Measurements from ENCODE around the gene STPG1. TPM values are rescaled to one million over a fixed set of nuclear protein-coding genes. Genes with fewer than 3 reads are reported as not detected.
A peak's percentile ranks its signal among the peaks of the same experiment; 100 is the strongest.

STPG1 gene
- total RNA-seq, 1 donor from 2014 or later = 1.1 TPM

DNA sequence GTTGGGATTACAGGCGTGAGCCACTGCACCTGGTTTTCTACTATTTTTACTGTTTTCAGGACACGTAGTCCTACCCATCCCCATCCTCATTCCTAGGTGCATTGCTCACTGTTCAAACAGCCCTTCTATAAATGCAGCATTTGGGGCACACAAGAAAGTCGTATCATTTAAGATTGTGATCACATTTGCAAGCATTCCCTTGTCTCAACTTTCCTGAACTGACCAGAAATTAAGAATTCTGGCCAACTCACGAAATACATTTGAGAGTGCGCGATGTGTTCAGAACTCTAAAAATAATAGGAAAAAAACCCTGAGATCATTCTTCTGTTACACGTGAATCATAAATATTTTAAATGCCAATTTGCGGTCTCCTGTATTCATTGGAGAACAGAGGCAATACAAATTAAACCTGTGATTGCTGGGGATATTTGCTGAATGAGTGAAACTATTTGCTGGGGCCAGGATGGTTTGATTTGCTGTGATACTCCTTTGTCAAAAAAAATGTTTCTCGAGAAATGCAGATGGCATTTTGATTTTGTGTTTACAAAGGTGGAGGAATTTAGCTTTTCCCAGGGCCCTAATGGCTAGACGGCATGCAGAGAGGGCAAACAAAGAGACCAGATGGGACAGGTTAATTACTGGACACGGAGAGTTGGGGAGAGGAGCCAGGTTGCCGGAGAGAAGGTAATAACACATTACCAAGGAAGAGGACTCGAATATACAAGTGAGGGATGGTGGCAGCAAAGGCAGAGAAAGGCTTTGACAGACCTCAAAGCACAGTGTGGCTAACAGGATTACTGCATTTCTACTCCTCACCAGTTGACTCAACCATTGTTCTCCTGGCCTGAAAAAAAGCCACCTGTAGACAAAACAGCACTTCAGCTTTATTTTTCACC, 38.4 kb downstream of the STPG1 start:
- DNase-seq (ENCODE audit: low spot score) = peak; percentile 14
- no peak for ATAC-seq

DNA sequence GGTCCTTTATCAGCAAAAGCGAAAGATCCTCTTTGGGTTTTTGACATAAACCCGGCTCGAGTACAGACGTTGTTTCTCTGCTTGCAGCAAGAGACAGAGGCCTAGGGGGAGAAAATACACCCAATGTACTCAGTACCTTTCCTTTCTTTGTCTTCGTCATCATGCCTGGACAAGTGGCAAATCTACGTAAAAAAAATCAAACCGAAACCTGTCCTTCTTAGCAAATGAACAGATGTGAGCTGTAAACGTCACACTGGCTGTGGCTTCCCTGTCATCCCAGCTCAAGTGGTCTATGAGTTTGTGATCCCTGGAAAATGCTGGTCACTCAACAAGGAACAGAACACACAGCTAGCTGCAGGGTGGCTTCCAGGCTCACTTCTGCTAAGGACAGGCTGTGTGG, 39.9 kb downstream of the STPG1 start:
- no peak for DNase-seq (ENCODE audit: low spot score)
- no peak for ATAC-seq

DNA sequence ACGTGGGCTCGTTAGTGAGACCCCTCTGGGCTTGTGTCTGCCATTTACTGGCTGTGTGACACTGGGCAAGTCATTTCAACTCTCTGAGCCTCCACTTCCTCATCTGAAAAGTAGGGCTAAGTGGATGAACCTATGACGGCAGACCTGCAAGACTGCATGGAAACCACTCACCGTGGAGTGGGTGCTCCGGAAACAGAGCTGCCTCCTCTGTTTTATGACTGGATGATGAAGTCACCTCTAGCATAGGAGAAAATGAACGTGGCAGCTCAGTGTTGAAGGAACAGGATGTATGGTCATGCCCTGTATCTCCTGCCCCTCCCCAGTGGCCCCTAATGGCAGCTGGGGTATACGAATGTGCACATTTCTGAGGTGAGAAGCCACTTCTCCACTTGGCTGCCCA, 40.5 kb downstream of the STPG1 start:
- DNase-seq (ENCODE audit: low spot score) (no peak), ATAC-seq (no peak)

DNA sequence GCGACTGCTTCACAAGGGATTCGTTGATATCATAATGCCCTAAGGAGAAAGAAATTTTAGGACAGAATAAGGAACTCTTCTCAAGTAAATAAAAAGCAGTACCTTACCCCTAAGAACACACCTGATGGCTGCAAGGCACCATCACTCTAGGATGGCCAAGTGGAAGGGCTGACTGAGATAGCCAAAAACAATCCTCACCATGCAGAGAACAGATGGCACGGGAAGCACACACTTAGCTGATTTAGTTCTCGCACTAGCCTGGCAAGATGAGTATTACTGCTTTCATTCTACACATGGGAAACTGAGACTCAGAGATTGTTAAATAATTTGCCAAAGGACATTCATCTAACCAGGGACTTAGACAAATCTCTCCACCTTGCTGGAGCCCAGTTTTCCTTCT, 43.8 kb downstream of the STPG1 start:
- no peak for DNase-seq (ENCODE audit: low spot score)
- no peak for ATAC-seq

DNA sequence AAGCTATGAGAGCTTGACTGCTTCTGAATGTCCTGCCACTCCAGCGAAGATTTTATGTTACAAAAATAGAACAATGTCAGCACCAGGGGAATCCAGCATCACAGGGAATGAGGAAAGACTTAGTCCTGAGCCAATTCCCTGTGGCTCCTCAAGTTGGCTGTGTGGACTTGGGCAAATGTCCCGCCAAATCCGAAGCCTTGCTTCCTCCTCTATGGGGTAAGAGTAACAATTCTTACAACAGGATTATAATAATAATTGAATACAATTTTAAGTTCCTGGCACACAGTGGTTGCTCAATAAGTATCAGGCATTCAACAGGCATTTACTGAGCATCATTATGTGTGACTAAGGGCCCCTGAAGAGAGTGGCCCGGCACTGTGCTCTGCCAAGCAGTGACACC, 44.4 kb downstream of the STPG1 start:
- ATAC-seq (no peak), DNase-seq (ENCODE audit: low spot score) (no peak)

DNA sequence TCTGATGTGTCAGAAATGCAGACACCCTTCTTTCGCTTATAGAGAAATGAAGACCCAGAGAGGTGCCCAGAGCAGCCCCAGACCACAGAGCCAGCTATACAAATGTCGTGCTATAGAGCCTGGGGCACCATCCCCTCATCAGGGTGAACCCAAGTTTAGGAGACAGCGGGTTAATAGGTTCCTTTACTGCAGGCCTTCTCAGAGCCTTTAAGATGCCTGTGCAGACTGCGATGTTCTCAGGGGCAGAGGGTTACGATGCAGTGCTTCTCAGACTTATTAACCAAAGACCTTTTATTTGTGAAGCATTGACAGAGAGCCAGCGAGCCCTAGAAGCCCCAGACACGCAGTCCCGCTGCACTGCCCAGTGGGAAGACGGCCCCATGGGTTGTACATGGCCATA, 46.9 kb downstream of the STPG1 start:
- DNase-seq (ENCODE audit: low spot score) = no peak

DNA sequence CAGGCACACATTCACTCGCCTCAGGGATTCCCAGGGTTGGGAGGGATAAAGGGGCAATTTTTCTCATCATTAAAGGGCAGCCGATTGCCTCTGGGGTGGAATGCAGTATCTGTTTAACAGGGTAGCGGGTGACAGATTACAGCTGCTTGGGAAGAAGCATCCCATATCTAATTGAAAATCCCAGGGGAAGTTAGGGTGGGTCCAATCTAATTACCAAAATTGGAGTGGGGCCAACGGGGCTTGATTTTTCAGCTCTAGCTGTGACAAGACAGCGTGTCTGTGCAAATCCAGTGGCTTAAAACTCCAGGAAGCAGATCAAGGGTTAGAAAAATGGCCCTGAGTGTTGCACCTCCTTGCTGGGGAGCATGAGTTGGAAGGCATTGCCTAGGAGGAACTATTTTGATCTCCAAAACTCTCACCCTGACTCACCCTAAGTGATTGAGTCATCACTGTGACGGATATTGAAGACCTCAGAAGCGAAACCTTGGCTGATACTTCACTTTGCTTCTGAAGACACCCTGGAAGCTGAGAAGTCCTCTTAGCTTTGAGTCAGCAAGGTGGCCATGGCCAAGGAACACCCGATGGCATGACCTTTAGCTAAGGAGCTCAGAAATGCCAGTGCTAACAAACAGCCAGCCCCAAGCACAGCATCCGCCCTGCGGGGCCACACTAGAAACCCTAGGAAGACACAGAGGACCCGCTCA, 48.5 kb downstream of the STPG1 start:
- ATAC-seq (no peak), DNase-seq (ENCODE audit: low spot score) (no peak)

More for the DNA sequence above, 46.9 kb downstream of the STPG1 start:
- no peak for ATAC-seq

DNA sequence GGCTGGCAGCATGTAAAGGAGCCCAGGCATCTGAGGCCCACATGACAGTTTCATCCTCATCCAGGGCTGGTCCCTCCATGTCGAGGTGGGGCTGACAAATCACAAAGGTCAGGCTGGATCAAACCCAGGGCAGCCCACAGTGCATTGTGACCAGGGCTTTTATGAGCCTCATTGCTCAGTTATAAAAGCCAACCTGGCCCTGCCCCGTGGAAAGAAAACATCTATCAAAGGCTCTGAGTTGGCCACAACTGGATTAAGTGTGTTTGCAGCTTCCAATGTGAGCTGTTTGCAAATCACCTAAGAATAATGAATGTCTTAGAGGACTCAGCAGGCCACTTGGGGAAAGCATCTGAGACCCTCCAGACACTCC, 49.0 kb downstream of the STPG1 start:
- ATAC-seq (no peak), DNase-seq (ENCODE audit: low spot score) (no peak)

DNA sequence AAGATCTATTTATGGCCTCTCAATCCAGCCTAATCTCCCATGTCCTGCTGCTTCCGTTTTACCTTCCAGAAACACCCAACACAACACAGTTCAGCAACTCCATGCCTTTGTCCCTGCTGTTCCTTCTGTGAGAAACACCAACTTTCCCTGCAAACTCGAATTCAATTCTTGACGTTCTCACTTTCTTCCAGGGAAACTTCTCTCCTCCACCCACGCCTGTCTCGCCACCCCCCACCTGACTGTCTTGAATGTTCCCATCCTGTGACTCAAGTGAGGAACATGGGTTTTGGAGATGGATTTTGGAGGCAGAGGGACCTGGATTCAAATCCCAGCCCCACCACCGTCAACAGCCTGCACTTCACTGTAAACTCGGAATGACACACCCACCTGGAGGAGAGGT, 49.6 kb downstream of the STPG1 start:
- DNase-seq (ENCODE audit: low spot score) = no peak

DNA sequence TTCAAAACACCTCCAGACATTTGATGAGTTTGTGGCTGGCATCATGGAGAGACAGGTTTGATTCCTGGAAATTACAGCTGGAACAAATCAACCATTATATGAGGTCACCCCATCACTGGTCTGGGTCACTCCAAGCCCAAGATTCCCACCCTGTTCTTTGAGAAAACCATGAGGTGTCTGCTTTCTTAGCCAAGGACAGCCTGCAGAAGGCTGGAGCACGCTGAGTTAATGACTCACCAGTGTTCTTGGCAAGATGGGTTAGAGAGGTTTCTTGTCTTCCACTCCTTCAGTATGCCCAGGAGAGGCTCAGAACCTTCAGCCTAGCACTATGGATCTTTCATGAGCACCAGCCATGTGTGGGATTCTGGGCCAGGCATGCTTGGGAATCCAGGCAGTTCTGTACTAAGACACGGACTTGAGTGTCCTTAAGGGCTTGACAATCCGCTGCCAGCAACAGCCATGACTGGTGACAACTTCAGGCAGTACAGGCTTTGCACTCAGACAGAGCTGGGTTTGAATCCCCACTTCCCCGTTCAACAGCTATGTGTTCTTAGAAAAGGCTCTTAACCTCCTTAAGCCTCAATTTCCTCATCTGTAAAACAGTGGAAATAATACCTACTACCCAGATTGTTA, 50.5 kb downstream of the STPG1 start:
- no peak for DNase-seq (ENCODE audit: low spot score)

More for the DNA sequence above, 49.6 kb downstream of the STPG1 start:
- no peak for ATAC-seq

DNA sequence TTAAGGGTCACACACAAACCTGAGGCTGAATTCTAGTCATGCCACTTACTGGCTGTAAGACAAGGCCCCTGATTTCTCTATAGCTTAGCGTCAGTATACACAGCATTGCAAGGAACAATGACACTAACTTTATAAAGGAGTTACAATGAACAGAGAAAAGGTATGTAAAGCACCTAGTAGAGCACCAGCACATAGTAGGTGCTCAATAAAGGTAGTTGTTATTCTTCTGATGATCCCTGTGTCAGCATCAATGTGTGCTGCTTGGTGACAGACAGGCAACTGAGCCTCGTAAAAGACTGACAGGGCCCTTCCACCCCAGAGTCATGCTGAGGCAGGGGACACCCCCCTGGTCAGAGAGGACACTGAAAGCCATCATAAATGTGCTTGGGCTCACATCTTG, 51.2 kb downstream of the STPG1 start:
- ATAC-seq (no peak), DNase-seq (ENCODE audit: low spot score) (no peak)

More for the DNA sequence above, 50.5 kb downstream of the STPG1 start:
- no peak for ATAC-seq

DNA sequence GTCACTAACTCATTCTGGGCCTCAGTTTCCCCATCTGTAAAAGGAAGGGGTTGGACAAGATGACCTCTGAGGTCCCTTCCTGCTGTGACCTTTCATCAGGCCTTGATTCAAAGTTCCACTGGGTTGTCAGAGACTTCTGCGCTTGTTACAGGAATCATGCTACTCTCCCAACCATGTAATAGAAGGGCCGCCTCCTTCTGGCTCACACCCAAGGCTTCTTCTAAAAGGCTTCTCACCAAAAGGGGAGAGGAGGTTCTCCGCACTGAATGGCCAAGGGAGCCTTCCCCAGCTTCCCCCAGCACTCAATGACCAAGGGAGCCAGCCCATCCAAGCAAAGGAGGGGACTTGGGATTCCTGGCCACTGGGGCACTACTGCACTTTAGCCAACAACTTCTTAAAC, 51.8 kb downstream of the STPG1 start:
- ATAC-seq (no peak), DNase-seq (ENCODE audit: low spot score) (no peak)

DNA sequence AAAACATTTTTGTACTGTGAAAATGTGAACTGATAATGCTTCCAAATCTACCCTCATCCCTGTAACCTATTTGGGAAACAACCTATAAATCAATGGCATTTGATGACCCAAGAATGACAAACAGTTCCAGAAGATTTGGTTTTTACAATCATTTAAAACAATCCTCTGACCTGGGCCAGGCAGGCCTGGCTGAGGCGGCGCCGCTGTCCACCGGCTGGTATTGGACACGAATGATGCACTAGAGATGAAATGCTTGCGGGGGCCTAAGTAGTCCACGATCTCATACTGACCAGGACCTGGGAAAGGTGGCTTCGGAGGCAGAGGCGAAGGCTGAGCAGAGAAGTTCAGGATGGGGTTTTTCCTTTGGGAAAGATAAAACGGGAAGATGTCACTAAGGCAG, 52.9 kb downstream of the STPG1 start:
- no peak for DNase-seq (ENCODE audit: low spot score)

DNA sequence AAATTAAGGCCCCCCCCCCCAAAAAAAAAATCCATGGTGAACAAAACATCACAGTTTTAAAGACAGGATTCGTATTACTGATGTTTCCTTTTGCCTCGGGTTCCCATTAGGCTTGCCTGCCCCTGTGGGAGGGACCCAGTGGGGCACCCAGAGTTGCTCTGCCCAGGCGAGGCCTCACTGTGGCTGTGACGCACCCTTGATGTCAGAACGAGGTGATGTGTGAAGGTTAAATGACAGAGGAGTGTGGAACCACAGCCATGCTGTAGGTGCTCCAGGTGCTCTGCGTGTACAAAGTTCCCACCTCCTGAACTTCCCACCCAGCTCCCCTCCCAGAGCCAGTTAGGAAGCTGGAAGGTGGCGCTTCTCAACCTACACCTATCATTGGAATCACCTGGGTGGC, 56.5 kb downstream of the STPG1 start:
- no peak for ATAC-seq
- DNase-seq (ENCODE audit: low spot score) = no peak

More for the DNA sequence above, 52.9 kb downstream of the STPG1 start:
- no peak for ATAC-seq

DNA sequence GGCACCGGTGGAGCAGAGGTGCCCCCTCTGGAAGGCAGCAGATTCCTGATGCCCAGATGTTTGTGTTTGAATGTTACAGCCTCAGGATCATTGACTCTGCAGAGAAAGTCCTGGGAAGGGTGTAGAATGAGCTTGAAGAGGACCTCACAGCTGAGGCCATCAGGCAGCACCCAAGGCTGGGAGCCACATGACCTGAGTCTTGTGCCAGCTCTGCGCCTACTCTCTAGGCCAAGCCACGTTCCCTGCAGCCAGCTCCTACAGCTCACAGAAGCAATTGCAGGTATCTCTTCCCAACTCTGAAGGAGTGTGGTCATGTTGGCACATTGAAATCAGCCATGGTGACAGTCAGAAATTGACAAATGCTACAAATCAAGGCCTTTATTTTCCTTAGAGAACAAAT, 58.1 kb downstream of the STPG1 start:
- no peak for DNase-seq (ENCODE audit: low spot score)
- no peak for ATAC-seq

DNA sequence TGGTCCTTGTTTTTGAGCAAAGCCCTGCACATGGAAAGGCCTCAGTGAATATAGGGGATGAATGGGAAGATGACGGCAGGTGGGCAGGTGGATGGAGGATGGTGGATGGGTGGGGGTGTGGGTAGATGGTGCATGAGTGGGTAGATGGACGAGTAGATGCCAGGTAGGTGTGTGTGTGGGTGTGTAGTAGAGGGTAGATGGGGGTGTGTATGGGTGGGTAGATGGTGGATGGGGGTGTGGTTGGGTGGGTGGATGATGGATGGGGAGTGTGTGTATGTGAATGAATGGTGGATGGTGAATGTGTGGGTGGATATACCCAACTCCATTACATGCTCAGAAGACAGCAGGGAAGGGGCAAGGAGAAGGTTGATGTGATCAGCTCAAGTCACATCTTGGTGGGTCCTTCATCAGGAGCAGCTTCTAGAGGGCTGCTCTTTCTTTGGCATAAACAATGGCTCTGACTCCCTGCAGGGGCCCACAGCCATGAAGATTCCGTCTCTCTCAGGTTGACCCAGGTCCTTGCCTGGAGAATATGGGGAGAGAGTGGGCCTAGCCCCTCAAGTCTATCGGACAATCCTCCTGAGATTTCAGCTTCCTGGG, 60.2 kb downstream of the STPG1 start:
- no peak for ATAC-seq
- DNase-seq (ENCODE audit: low spot score) = no peak

DNA sequence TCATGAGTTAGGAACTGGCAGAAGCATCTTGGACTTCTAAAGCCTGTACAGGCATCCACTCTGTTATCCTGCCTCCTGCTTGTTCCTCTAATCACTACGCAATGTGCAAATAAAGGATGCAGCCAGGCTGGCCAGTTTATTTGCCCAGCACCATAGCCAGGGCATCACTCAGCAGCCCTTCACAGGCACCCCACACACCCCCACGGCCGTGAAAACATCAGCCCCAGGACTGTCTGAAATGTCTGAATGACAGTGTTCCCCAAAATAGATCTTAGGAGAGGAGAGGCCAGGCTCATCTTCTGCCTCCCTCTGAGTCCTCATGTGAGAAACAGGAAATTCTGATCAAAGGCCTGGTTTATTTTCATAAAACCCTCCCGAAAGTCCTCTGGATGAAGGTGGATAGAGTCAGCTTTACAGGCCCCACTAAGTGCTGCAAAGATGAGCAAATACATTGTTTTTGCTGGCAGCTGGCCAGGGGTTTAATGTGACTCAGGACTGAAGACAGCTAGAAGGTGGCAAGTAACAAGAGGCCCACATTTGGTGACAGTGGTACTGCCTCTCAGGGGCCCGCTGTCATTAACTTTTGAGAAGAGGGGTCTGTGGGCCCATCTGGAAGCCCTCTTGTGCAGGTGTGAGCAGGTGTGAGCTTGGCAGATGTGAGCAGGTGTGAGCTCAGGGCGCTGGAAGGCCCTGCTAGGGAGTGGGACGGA, 61.5 kb downstream of the STPG1 start:
- no peak for DNase-seq (ENCODE audit: low spot score)
- ATAC-seq = no peak

DNA sequence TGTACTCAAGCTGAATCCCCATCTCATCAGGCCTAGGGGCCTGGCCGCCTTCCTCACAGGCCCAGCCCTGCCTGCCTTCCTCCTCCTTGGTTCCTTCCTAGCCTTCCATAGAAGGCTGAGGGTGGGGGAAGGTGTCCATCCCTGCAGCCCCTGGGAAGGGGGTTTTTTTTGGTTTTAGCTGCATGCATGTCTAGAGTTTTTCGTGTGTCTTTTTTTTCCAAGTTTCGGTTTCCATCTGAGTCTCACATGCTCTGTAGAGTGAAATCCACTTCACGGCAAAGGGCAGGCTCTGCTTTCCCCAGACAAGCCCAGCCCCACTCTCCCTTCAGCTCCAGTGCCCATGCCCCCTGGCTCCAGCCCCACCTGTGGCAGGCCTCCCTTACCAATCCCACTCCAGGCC, 62.3 kb downstream of the STPG1 start:
- DNase-seq (ENCODE audit: low spot score) (no peak), ATAC-seq (no peak)

DNA sequence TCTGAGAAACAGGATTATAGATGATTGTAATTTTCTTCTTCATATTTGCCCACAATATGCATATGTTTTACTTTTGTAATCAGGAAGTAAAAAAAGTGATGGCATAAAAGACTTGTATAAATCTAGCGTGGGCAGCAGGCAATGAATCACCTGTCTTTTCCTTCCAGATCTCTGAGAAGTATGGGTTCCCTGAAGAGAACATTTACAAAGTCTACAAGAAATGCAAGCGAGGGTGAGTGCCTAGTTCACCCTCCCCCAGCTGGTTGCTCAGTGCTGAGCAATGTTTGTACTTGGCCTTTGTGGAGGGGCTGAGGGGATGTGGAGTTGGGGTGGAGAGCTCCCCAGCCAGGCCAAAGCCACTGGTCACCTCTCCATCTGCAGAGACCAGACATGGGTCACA, 63.7 kb downstream of the STPG1 start:
- ATAC-seq (no peak), DNase-seq (ENCODE audit: low spot score) (no peak)

DNA sequence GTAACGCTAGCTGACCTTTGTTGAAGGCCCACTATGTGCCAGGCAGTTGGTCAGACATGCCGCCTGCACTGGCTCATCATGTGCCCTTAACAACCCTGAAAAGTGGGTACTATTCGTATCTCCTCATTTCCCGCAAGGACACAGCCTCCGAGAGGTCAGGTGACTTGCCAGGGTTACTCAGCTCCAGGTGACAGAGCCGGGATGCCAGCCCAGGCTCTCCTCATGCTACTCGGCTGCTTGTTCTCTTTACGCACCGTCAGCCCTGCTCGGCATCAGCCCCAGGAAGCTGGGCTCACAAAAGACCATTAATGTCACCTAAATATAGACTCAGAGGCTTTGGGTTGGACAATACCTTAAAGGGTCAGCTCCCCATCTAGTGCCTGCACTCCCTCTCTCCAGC, 65.4 kb downstream of the STPG1 start:
- no peak for ATAC-seq
- DNase-seq (ENCODE audit: low spot score) = no peak

All from left lobe of liver (tissue), 2 donors.